Measurements from ENCODE around the gene TM9SF4.
A peak's percentile ranks its signal among the peaks of the same experiment; 100 is the strongest.

The TM9SF4 gene

GRCh38 chr20:32129863-32130262 lies 20.3 kb downstream of the TM9SF4 start:
- DNase-seq (ENCODE audit: low spot score) = no peak

GRCh38 chr20:32130352-32130751 lies 20.8 kb downstream of the TM9SF4 start:
- no peak for DNase-seq (ENCODE audit: low spot score)

DNA sequence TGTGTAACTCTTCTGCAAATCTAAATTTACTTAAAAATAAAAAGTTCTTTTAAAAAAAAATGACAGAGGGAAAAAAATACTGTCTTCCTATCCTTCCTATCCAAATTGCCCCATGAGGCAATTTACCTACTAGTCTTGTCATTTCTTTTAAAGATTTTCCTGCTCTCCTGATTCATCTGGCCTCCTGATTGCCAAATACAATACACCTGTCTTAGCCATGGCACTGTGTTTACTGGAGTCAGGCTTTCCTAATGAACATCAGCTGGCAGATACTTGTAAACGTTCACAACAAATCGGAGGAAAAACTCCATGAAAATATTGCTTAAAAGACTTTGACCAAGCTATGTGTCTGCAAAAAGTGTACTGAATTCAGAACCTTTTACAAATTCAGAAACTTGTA lies 21.5 kb downstream of the TM9SF4 start:
- DNase-seq (ENCODE audit: low spot score) = no peak

DNA sequence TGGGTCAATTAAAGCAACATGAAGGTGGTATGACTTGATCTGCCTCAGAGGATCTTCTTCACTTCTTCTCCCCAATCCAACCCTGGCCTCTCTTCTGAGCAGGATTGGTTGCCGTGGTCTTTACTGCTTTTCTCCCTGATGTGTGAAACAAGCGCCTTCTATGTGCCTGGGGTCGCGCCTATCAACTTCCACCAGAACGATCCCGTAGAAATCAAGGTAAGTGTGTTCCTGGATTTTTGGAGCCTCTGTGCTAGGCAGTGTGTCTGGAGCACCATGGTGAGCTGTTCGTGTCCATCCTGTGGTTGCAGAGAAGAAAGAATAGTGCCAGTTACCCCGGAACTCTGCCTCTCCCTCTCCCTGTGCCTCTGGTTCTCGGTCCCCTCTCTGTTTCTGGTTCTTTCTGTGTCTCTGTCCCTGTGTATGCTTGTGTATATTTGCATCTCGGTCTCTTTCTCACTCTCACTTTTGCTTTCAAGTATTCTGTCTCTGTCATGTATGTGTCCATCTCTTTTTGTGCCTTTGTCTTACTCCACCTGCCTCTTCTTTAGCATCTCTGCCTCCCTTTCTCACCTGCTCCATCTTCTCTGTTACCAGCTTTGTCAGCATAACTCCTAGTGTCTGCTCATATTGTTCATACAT lies 23.5 kb downstream of the TM9SF4 start:
- DNase-seq (ENCODE audit: low spot score) = no peak

DNA sequence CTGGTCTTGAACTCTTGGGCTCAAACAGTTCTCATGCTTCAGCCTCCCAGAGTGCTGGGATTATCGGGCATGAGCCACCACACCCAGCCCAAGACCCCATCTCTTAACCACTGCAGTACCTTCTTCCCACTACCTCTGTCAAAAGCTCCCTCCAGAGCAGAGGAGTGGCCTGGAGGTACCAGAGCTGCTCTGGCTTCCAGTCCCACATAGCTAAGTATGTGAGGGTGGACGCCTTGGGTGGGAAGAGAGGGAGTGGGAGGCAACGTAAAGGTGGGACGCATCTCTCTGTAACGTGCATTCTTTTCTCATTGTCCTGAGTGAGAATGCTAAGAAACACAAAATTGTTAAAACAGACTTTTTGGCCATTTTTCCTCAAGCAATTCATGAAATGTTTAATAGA lies 24.5 kb downstream of the TM9SF4 start:
- DNase-seq (ENCODE audit: low spot score) = no peak

DNA sequence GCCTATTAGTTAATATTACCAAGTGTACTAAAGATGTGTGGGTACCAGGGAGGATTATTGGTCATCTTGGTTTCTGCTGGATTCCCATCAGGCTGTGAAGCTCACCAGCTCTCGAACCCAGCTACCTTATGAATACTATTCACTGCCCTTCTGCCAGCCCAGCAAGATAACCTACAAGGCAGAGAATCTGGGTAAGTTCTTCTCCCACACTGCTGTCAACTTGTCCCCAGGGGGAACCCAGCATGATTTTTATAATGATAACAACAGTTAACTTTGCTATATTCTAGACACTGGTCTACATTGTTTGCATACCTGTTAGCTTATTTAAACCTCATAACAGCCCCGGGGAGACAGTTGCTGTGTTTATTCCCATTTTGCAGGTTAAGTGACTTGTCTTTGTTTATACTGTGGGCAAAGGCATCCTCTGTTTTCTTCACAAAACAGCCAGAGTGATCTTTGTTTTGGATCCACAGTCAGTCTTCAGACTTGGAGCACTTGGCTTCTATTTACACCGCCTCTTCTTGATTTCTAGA lies 26.5 kb downstream of the TM9SF4 start:
- no peak for DNase-seq (ENCODE audit: low spot score)

- DNase-seq (ENCODE audit: low spot score) = no peak
Observed at GRCh38 chr20:32138921-32139320, 29.4 kb downstream of the TM9SF4 start.

GRCh38 chr20:32139947-32140346 lies 30.4 kb downstream of the TM9SF4 start:
- no peak for DNase-seq (ENCODE audit: low spot score)

GRCh38 chr20:32140603-32141002 lies 31.1 kb downstream of the TM9SF4 start:
- no peak for DNase-seq (ENCODE audit: low spot score)

- DNase-seq (ENCODE audit: low spot score) = no peak
Observed at GRCh38 chr20:32141465-32141980, 32.0 kb downstream of the TM9SF4 start.

DNA sequence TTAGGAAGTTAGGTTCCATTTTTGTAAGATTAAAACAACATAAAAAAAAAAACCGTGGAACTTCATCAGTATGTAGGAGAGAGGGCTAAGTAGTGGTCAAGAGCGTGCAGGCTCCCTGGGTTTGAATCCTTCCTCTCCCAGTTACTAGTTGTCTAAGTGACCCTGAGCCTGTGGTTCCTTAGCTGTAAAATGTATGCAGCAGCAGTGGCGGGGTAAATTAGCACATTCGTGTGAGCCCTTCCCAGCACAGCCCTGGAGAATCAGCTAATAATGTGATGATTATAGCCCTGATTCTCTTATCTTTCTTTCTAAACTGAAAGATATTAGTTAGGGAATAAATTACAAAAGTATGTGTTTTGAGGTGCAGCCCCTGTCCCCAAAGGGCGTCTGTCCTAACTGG lies 32.6 kb downstream of the TM9SF4 start:
- no peak for DNase-seq (ENCODE audit: low spot score)

- DNase-seq (ENCODE audit: low spot score) = no peak
Observed at GRCh38 chr20:32142991-32143390, 33.5 kb downstream of the TM9SF4 start.

DNA sequence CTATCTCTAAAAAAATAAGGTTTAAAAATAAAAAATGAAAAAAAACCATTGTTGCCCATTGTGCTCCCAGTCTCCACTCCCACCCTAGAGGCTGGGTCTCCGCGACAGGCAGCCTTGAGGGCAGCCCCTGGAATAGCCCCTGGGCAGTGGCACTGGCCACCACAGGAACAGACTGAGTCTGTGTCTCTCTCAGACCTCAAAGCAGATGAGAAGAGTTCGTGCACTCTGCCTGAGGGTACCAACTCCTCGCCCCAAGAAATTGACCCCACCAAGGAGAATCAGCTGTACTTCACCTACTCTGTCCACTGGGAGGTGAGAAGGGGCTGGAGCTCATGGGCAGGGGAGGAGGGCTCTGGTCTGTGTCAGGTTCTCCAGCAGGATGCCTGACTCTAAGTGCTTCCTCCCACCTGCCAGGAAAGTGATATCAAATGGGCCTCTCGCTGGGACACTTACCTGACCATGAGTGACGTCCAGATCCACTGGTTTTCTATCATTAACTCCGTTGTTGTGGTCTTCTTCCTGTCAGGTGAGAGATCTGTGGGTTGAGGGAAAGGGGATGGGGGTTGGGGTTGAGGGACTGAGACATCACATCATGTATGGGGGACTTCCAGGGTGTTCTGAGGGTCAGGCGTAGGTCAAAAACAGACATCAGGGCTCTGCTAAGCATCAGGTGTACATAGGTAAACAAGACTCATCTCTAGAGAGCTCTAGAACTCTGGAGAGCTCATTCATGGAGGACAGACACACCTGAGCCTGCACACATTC lies 35.6 kb downstream of the TM9SF4 start:
- DNase-seq (ENCODE audit: low spot score) = no peak

DNA sequence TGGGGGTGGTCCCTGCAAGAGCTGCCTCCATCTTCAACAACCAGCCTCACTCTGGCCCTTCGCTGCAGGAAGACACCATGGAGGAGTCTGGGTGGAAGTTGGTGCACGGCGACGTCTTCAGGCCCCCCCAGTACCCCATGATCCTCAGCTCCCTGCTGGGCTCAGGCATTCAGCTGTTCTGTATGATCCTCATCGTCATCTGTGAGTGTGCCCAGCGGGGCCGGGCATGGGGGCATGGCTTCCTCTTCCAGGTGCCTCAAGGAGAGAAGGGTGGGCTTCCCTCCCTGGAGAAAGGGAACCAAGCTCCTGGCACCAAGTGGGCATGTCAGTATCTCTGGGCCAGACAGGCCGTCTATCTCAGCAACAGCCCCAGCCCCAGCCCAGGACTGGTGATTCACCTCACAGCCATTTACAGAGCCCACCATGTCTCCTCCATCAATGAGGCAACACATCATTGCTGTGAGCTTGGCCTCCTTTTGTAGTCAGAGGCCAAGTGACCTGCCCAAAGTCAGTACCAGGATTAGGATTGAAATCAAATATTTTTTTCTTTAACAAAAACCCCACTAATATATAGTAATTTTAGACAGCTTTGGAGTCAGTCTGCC lies 40.2 kb downstream of the TM9SF4 start:
- no peak for DNase-seq (ENCODE audit: low spot score)

DNA sequence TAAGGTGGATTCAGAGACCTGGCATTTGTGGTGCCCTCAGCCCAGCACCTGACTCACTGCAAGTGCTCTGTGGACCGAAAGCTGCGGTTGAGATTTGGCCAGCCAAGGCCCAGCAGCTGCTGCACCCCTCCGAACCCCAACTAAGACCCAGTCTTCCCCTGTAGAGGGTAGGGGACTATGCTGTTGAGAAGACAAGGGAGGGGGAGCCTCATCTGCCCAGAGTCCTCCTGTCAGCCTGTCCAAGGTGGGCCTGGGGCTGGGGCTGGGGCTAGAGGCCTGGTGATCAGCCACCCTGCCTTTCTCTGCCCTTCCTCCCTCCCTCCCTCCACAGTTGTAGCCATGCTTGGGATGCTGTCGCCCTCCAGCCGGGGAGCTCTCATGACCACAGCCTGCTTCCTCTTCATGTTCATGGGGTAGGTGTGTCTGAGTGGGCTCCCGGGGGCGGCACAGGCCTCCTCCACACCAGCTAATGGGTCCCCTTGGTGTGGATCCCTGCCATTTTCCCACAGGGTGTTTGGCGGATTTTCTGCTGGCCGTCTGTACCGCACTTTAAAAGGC lies 40.9 kb downstream of the TM9SF4 start:
- no peak for DNase-seq (ENCODE audit: low spot score)

DNA sequence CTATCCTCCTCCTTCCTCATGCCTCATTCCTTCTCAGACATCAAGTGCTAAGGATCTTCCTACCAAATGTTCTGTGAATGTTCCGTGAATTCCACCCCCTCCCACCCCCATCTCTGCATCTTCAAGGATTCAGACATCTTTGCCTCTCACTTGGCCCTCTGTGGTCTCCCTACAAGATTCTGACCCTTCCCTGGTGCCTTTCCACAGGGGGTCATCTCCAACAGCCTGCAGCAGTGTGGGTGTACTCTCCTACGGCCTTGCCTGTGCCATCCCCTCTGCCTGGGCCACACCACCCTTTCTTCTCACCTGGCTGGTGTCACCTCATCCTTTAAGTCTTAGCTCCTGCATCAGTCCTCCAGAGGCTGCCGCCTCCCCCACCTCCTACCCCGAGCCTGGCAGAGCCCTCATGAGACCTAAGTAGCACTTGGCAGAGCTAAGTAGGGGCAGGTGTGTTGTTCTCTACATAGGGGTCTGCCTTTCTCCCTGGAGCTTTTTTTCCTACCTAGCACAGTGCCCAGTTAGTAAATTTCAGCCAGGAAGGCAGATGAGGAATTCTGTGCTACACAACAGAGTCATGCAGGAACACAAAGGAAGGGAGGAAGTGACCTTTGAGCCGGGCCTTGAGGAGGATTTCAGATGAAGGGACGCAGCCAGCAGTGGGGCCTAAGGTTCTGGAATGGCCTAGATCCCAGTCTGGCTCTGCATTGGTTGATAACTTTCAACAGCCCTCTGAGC lies 43.1 kb downstream of the TM9SF4 start:
- DNase-seq (ENCODE audit: low spot score) = no peak

GRCh38 chr20:32153156-32153665 lies 43.7 kb downstream of the TM9SF4 start:
- DNase-seq (ENCODE audit: low spot score) = no peak

- no peak for DNase-seq (ENCODE audit: low spot score)
Observed at GRCh38 chr20:32153771-32154170, 44.3 kb downstream of the TM9SF4 start.

DNA sequence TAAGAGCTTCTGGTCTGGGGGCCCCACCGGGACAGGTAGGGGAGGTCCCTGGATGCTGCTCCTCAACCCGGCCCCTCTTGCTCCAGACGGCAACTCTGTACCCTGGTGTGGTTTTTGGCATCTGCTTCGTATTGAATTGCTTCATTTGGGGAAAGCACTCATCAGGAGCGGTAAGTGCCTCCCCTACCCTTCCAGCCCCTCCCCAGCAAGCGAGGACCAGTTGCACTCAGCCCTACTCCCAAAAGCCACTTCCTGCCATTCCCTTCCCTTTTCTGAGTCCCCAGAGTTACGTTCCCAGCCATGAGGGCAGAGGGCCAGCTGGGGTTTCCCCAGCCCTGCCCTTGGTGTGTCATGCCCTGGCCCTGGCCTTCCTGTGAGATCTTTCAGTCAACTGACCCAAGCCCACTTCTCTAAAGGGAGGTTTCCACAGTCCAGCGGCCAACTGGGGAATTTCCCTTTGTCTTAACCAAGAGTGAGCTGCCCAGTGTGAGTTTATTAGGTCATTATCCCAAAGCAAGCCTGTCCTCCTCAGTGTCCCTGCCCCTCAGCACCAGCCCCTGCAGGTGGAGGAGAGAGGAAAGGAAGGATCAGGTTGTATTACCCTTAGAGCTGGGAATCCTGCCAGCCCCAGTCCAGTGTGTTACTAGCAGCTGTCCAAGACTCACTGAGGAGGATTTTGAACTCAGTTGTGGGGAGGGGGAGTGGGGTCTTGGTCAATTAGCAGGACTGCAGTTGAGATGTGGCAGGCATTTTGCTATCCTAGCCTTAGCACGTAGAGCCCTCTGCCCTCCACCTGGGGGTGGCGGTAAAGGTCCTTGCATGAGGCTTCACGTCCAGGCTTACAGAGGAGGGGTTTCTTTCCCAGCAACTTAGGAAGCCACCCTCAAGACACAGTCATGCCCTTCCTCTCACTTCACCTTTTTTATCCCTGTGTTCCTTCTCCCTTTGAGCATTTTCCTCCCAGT lies 45.8 kb downstream of the TM9SF4 start:
- DNase-seq (ENCODE audit: low spot score) = peak; percentile 69

GRCh38 chr20:32157611-32158010 lies 48.1 kb downstream of the TM9SF4 start:
- no peak for DNase-seq (ENCODE audit: low spot score)

DNA sequence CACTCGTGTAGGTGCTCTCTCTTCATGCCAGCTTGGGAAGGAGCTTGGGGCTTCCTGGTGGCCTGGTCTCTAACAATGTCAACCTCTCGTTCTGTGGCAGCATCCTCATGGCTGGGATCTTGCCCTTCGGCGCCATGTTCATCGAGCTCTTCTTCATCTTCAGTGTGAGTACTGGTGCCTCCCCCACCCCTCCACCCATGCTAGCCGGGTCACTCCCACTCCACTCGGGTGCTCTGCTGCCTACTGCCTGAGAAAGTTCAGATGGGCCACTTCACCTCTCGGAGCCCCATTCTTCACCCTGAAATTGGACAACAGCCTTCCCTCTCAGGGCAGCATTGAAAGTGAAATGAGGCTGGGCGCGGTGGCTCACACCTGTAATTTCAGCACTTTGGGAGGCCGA lies 48.8 kb downstream of the TM9SF4 start:
- no peak for DNase-seq (ENCODE audit: low spot score)
